HepG2 (cell line): ENCODE data around the gene ZCCHC4. TPM values are rescaled to one million over a fixed set of nuclear protein-coding genes. Genes with fewer than 3 reads are reported as not detected.
A peak's percentile ranks its signal among the peaks of the same experiment; 100 is the strongest.

Experiments
- ARNT2 ChIP-seq: sonication (generic); formaldehyde crosslinking; IDR thresholded peaks from 2 replicates; pipeline ENCODE4 v1.8.0; 2022; ENCODE audit warnings: mild to moderate bottlenecking, low read depth, missing genetic modification reagents, moderate library complexity
- FOXM1 ChIP-seq: sonication (generic); formaldehyde crosslinking; IDR thresholded peaks from 2 replicates; pipeline ENCODE4 v1.5.0; 2020; ENCODE audit warnings: missing genetic modification reagents
- IKZF1 ChIP-seq: fragments of 450-650 bp; IDR thresholded peaks from 2 replicates; pipeline ENCODE4 v1.7.1; 2016
- SETDB1 ChIP-seq: sonication (generic); formaldehyde crosslinking; IDR thresholded peaks from 2 replicates; pipeline ENCODE4 v1.5.1; 2020; ENCODE audit warnings: missing genetic modification reagents, mild to moderate bottlenecking, borderline replicate concordance
- TBX2 ChIP-seq: sonication (generic); formaldehyde crosslinking; IDR thresholded peaks from 2 replicates; pipeline ENCODE4 v1.5.0; 2020; ENCODE audit warnings: missing genetic modification reagents, mild to moderate bottlenecking, borderline replicate concordance
- TGIF2 ChIP-seq: IDR thresholded peaks from 2 replicates; pipeline ENCODE4 v1.6.1; 2016; ENCODE audit warnings: control low read depth, missing compliant biosample characterization
- ZMYM4 ChIP-seq: sonication (generic); formaldehyde crosslinking; IDR thresholded peaks from 2 replicates; pipeline ENCODE4 v1.8.1; 2023; ENCODE audit warnings: mild to moderate bottlenecking, missing genetic modification reagents
- ZNF10 ChIP-seq: sonication (generic); formaldehyde crosslinking; IDR thresholded peaks from 2 replicates; pipeline ENCODE4 v1.4.0; 2020; ENCODE audit warnings: mild to moderate bottlenecking, low read depth, missing genetic modification reagents, borderline replicate concordance
- ZNF329 ChIP-seq: sonication (generic); formaldehyde crosslinking; IDR thresholded peaks from 2 replicates; pipeline ENCODE4 v1.9.0; 2021; ENCODE audit warnings: low read depth, mild to moderate bottlenecking, missing genetic modification reagents
- ZNF468 ChIP-seq: sonication (generic); formaldehyde crosslinking; IDR thresholded peaks from 2 replicates; pipeline ENCODE4 v1.8.0; 2022; ENCODE audit warnings: mild to moderate bottlenecking, moderate library complexity, missing genetic modification reagents
- ZSCAN25 ChIP-seq: sonication (generic); formaldehyde crosslinking; IDR thresholded peaks from 2 replicates; pipeline ENCODE4 v1.8.0; 2022; ENCODE audit warnings: mild to moderate bottlenecking, missing genetic modification reagents
- polyA plus RNA-seq, 8 experiments: library from polyadenylated mRNA; depleted of rRNA in 3 of 8; stranded (reverse) in 7 of 8; unstranded in 1 of 8; fragments of >200 nt; fragmentation: Illumina TruSeq in 4 of 8; extraction: Trizol in 4 of 8; gene quantifications; 2 replicates each; pipeline versions ENCODE4 v1.2.1 to v1.2.3, GENCODE V29; 2011 to 2016; ENCODE audit warnings: low read depth in 4 of 8, missing spikeins in 1 of 8, mixed read lengths in 1 of 8; ENCODE audit not compliant: insufficient read depth in 1 of 8
- total RNA-seq, 5 experiments: library from RNA; depleted of rRNA; stranded (reverse); fragments of >200 nt; fragmentation: Illumina TruSeq; extraction: Trizol; gene quantifications; 2 replicates each; pipeline ENCODE4 v1.2.3, GENCODE V29; 2016; ENCODE audit warnings: low read depth in 1 of 5
- TF ChIP-seq, protein P1 (sequence below): sonication (generic); formaldehyde crosslinking; IDR thresholded peaks from 2 replicates; pipeline ENCODE4 v1.5.0; 2020; ENCODE audit warnings: mild to moderate bottlenecking, missing genetic modification reagents, moderate library complexity
- TF ChIP-seq, protein P2 (sequence below): sonication (generic); formaldehyde crosslinking; IDR thresholded peaks from 2 replicates; pipeline ENCODE4 v1.4.0; 2020; ENCODE audit warnings: missing genetic modification reagents, borderline replicate concordance
- TF ChIP-seq, protein P3 (sequence below): sonication (generic); formaldehyde crosslinking; IDR thresholded peaks from 2 replicates; pipeline ENCODE4 v1.5.1; 2020; ENCODE audit warnings: mild to moderate bottlenecking, missing genetic modification reagents, moderate library complexity
- TF ChIP-seq, protein P4 (sequence below): sonication (generic); formaldehyde crosslinking; IDR thresholded peaks from 2 replicates; pipeline ENCODE4 v1.5.0; 2020; ENCODE audit warnings: missing genetic modification reagents

Gene ZCCHC4
- total and polyA plus RNA-seq, 2 of the 13 experiments (the other 11 are each of a cell fraction or from before 2014, with no cell fraction given) = 13.2 to 15.0 TPM

DNA sequence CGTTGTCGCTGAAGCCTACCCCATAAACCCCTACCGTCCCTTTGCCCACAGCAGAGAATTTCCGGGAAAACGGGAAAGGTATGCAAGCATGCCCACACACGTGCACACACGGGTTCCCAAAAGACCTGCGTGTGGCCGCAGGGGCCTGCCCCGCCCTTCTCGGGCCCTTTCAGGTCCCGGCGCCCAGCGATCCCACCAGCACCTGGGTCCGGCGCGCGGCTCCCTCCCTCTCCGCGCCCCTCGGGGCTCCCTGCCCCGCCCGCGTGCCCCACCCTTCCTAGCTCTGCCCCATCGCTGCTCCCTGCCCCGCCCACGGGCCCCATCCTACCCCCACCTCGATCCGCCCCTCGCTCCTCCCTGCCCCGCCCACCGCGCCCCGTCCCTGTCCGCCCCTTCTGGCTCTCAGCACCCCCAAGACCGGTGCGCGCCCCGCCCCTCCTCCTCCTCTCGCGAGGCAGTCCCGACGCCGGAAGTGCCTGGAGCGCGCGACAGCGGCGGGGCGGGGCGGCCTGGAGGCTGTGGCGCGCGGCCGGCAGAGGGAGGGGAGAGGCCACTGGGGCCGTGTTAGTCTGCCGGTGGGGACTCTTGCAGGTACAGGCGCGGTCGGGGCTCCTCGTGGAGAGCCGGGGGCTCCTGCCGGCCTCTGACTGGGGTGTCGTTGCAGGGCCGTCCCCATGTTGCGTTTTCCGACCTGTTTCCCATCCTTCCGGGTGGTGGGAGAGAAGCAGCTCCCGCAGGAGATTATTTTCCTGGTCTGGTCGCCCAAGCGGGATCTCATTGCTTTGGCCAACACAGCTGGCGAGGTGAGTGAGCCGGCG lies 64.4 kb downstream of the ZCCHC4 start, which contains the start of gene ANAPC4 (continued):
- TF ChIP-seq ZSCAN25 (CRISPR knock-in tag) (no peak), ZNF10 (no peak), ARNT2 (peak; percentile 79; the same call in 1 of the 2 replicates), ZMYM4 (CRISPR knock-in tag) (peak; percentile 88), ZNF329 (CRISPR knock-in tag) (0 out of 2 replicates have a peak, but pooled peaks have one; percentile 25), SETDB1 (CRISPR knock-in tag) (no peak), ZNF468 (CRISPR knock-in tag) (no peak), TBX2 (CRISPR knock-in tag) (peak; percentile 46; the same call in 1 of the 2 replicates), TGIF2 (CRISPR knock-in tag) (peak; percentile 67), FOXM1 (no peak), IKZF1 (no peak)
- TF ChIP-seq, protein P1, sequence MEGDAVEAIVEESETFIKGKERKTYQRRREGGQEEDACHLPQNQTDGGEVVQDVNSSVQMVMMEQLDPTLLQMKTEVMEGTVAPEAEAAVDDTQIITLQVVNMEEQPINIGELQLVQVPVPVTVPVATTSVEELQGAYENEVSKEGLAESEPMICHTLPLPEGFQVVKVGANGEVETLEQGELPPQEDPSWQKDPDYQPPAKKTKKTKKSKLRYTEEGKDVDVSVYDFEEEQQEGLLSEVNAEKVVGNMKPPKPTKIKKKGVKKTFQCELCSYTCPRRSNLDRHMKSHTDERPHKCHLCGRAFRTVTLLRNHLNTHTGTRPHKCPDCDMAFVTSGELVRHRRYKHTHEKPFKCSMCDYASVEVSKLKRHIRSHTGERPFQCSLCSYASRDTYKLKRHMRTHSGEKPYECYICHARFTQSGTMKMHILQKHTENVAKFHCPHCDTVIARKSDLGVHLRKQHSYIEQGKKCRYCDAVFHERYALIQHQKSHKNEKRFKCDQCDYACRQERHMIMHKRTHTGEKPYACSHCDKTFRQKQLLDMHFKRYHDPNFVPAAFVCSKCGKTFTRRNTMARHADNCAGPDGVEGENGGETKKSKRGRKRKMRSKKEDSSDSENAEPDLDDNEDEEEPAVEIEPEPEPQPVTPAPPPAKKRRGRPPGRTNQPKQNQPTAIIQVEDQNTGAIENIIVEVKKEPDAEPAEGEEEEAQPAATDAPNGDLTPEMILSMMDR (CRISPR knock-in tag) = peak; percentile 14; the same call in 1 of the 2 replicates
- TF ChIP-seq, protein P2, sequence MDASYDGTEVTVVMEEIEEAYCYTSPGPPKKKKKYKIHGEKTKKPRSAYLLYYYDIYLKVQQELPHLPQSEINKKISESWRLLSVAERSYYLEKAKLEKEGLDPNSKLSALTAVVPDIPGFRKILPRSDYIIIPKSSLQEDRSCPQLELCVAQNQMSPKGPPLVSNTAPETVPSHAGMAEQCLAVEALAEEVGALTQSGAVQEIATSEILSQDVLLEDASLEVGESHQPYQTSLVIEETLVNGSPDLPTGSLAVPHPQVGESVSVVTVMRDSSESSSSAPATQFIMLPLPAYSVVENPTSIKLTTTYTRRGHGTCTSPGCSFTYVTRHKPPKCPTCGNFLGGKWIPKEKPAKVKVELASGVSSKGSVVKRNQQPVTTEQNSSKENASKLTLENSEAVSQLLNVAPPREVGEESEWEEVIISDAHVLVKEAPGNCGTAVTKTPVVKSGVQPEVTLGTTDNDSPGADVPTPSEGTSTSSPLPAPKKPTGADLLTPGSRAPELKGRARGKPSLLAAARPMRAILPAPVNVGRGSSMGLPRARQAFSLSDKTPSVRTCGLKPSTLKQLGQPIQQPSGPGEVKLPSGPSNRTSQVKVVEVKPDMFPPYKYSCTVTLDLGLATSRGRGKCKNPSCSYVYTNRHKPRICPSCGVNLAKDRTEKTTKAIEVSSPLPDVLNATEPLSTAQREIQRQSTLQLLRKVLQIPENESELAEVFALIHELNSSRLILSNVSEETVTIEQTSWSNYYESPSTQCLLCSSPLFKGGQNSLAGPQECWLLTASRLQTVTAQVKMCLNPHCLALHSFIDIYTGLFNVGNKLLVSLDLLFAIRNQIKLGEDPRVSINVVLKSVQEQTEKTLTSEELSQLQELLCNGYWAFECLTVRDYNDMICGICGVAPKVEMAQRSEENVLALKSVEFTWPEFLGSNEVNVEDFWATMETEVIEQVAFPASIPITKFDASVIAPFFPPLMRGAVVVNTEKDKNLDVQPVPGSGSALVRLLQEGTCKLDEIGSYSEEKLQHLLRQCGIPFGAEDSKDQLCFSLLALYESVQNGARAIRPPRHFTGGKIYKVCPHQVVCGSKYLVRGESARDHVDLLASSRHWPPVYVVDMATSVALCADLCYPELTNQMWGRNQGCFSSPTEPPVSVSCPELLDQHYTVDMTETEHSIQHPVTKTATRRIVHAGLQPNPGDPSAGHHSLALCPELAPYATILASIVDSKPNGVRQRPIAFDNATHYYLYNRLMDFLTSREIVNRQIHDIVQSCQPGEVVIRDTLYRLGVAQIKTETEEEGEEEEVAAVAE = no peak
- TF ChIP-seq, protein P3, sequence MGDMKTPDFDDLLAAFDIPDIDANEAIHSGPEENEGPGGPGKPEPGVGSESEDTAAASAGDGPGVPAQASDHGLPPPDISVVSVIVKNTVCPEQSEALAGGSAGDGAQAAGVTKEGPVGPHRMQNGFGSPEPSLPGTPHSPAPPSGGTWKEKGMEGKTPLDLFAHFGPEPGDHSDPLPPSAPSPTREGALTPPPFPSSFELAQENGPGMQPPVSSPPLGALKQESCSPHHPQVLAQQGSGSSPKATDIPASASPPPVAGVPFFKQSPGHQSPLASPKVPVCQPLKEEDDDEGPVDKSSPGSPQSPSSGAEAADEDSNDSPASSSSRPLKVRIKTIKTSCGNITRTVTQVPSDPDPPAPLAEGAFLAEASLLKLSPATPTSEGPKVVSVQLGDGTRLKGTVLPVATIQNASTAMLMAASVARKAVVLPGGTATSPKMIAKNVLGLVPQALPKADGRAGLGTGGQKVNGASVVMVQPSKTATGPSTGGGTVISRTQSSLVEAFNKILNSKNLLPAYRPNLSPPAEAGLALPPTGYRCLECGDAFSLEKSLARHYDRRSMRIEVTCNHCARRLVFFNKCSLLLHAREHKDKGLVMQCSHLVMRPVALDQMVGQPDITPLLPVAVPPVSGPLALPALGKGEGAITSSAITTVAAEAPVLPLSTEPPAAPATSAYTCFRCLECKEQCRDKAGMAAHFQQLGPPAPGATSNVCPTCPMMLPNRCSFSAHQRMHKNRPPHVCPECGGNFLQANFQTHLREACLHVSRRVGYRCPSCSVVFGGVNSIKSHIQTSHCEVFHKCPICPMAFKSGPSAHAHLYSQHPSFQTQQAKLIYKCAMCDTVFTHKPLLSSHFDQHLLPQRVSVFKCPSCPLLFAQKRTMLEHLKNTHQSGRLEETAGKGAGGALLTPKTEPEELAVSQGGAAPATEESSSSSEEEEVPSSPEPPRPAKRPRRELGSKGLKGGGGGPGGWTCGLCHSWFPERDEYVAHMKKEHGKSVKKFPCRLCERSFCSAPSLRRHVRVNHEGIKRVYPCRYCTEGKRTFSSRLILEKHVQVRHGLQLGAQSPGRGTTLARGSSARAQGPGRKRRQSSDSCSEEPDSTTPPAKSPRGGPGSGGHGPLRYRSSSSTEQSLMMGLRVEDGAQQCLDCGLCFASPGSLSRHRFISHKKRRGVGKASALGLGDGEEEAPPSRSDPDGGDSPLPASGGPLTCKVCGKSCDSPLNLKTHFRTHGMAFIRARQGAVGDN (CRISPR knock-in tag) = peak; percentile 80
- TF ChIP-seq, protein P4, sequence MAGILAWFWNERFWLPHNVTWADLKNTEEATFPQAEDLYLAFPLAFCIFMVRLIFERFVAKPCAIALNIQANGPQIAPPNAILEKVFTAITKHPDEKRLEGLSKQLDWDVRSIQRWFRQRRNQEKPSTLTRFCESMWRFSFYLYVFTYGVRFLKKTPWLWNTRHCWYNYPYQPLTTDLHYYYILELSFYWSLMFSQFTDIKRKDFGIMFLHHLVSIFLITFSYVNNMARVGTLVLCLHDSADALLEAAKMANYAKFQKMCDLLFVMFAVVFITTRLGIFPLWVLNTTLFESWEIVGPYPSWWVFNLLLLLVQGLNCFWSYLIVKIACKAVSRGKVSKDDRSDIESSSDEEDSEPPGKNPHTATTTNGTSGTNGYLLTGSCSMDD (CRISPR knock-in tag) = no peak
